ENCODE data around the gene SH3GL3.

Gene SH3GL3

GRCh38 chr15:83571820-83572707 lies 124.9 kb downstream of the SH3GL3 start:
- no peak for DNase-seq

- no peak for DNase-seq
Measured at GRCh38 chr15:83574345-83574744, 127.2 kb downstream of the SH3GL3 start.

DNA sequence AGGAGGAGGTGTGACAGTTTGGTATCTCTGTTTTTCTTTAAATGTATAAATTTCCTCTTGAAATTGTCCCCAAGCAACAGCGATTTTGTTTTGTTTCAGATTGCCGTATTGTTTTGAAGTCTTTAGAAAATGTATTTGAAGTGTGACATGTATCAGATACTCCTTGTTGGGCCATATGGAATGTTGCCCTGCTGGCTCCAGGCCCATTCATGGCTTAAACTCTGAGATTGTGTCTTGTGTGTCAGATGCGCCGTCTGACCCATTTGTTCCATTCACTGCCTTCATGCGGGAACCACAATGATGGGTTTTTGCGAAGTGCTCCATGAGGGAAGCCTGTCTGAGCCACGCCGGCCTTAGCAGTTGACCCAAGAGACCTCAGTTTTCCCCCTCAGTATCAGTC lies 131.6 kb downstream of the SH3GL3 start:
- no peak for DNase-seq

- DNase-seq: no peak
Measured at GRCh38 chr15:83581381-83581780, 134.2 kb downstream of the SH3GL3 start.

GRCh38 chr15:83582381-83582780 lies 135.2 kb downstream of the SH3GL3 start:
- no peak for DNase-seq

- DNase-seq: no peak
Measured at GRCh38 chr15:83585601-83586335, 138.6 kb downstream of the SH3GL3 start.

- no peak for DNase-seq
Measured at GRCh38 chr15:83587091-83587490, 139.9 kb downstream of the SH3GL3 start.

DNA sequence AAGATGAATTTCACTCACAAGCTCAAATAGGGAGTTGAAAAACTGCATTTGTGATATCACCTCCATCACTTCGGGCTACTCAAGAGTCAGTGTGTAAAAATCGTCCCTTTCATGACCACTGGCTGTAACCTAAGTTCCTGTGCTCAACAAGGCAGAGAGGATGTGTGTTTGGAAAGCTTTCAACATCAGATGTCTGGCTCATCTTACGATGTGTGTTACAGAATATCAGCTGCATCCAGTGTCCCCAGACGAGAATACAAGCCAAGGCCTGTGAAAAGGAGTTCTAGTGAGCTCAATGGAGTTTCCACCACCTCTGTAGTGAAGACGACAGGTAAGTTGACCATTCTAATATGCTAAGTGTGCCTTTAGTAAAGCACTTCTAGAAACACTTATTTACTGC lies 141.3 kb downstream of the SH3GL3 start:
- DNase-seq: no peak

GRCh38 chr15:83592370-83593040 lies 145.4 kb downstream of the SH3GL3 start:
- DNase-seq: no peak

DNA sequence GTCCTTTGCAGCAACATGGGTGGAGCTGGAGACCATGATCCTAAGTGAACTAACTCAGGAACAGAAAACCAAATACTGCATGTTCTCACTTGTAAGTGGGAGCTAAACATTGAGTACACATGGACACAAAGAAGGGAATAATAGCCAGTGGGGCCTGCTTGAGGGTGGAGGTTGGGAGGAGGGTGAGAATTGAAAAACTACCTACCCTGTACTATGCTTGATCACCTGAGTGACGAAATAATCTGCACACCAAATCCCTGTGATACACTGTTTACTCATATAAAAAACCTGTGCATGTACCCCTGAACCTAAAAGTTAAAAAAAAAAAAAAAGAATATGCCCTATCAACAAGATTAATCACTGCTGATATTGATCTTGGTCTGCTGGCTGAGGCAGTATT lies 148.1 kb downstream of the SH3GL3 start:
- no peak for DNase-seq

DNA sequence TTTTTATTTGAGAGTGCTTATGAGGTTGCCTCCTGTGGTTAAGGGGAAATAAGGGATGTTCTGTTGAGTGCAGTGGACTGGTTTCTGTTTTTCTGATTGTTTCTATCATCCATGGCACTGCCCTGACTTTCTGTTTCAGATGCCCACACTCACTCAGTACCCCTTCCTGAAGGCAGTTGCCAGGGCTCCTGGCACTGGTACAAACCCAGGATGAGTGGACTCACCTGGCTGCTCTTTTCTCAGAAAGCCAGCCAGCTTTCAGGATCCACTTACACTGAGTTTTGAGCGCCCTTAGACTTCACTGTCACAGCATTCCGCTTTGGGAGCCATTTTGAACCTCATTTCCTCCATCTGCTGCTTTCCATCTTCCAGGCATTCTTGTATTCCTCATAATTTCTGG lies 150.9 kb downstream of the SH3GL3 start:
- DNase-seq: no peak

GRCh38 chr15:83602021-83602420 lies 154.9 kb downstream of the SH3GL3 start:
- DNase-seq: no peak

DNA sequence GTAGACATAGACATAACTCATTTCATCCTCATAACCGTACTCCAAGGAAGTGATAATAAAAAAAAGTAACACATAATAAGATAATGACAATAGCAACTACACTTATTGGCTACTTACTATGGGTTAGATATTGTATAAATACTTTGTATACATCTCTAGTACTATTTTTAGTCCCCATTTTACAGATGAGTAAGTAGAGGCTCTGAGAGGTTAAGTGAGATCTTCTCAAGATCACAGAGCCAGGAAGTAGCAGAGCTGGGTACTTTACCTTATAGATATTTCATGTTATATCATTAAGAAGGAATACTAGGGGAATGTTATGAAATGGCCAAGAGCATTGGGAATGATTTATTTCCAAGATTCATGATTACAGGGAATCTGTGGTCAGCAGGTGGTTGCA lies 157.4 kb downstream of the SH3GL3 start:
- DNase-seq: no peak

- DNase-seq: no peak
Measured at GRCh38 chr15:83605111-83605945, 158.2 kb downstream of the SH3GL3 start.

GRCh38 chr15:83610132-83610531 lies 163.0 kb downstream of the SH3GL3 start:
- no peak for DNase-seq

- DNase-seq: no peak
Measured at GRCh38 chr15:83610901-83611685, 164.0 kb downstream of the SH3GL3 start.

DNA sequence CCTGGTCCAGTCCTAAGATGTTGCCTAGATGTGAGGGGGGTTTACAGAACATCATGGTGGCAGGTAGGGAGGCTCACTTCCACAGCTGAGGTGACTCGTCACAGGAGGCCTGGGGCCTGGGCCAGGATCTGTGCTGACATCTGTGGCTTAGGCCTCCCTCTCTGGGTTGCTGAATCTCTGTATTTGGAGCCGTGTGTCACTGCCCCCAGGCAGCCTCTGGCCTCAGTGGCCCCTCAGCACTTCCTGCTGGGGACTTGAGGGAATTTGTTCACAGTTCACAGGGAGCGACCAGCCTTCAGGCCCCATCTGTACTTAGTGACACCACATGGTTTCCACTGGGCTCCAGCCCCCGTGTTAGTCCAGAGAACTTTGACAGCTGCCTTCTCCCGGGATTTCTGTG lies 165.1 kb downstream of the SH3GL3 start:
- DNase-seq: no peak

GRCh38 chr15:83612898-83613635 lies 165.9 kb downstream of the SH3GL3 start:
- no peak for DNase-seq

GRCh38 chr15:83613714-83614113 lies 166.6 kb downstream of the SH3GL3 start:
- no peak for DNase-seq

- DNase-seq: no peak
Measured at GRCh38 chr15:83616840-83617239, 169.7 kb downstream of the SH3GL3 start.

DNA sequence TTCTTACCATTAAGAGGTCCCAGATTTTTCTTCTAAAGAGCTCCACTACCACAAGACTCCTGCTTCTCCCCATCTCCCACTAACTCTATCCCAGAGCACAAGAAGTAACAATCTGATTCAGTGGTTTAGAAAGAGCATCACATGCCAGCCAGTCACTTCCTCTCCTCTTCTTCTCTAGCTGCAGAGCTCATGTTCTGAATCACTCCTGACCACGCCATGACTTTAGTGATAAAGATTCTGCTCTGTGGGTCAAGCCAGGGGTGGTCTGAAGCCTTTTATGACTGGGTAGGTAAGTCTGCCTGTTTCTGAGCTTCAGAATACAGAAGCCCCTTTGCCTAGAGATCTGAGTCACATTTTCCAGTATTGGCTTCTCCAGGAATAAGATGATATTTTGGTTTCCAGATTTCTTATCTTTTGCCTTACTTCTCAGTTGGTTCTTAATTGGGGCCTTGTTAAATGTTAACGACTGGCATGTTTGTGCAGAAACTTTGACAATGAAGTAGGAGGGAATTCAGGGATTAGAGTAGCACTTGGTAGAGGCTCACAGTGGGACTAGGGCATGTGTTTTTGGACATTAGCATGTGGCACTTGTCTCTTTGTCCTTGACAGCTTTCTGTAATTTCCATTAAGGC lies 179.1 kb downstream of the SH3GL3 start:
- DNase-seq: no peak
